GM23338 (cell line): Measurements from ENCODE around the gene G6PD. TPM values are rescaled to one million over a fixed set of nuclear protein-coding genes. Genes with fewer than 3 reads are reported as not detected.
A peak's percentile ranks its signal among the peaks of the same experiment; 100 is the strongest.

Experiments used
- ATAC-seq: fragments of 200-7000 bp; cut with Tn5 transposase; 3 replicates; pipeline ENCODE4 v1.9.1; 2020
- DNase-seq: peaks from one replicate; pipeline ENCODE4 v3.0.0-alpha.2; 2015; ENCODE audit warnings: low spot score
- H2AFZ ChIP-seq: fragments of 200-600 bp; sonication (generic); 2 replicates; pipeline ENCODE4 v1.8.0; 2016; ENCODE audit warnings: antibody characterized with exemption, mild to moderate bottlenecking, moderate library complexity
- H3F3A ChIP-seq: fragments of 200-600 bp; sonication (generic); replicated peaks from 2 replicates; pipeline ENCODE4 v1.8.0; 2017; ENCODE audit warnings: antibody characterized with exemption, mixed run types, low read depth
- H3K27ac ChIP-seq: fragments of 200-600 bp; sonication (generic); 2 replicates; pipeline ENCODE4 v1.6.1; 2016; ENCODE audit warnings: low read depth
- H3K27me3 ChIP-seq: fragments of 200-600 bp; sonication (generic); 2 replicates; pipeline ENCODE4 v1.8.0; 2016; ENCODE audit warnings: mild to moderate bottlenecking, mixed run types, moderate library complexity; ENCODE audit not compliant: insufficient read depth
- H3K36me3 ChIP-seq: fragments of 200-600 bp; sonication (generic); 2 replicates; pipeline ENCODE4 v1.8.0; 2016; ENCODE audit warnings: mild to moderate bottlenecking; ENCODE audit not compliant: insufficient read depth
- H3K4me1 ChIP-seq: fragments of 200-600 bp; sonication (generic); 2 replicates; pipeline ENCODE4 v1.8.0; 2016; ENCODE audit warnings: mild to moderate bottlenecking, moderate library complexity; ENCODE audit not compliant: insufficient read depth
- H3K4me2 ChIP-seq: fragments of 200-600 bp; sonication (generic); 2 replicates; pipeline ENCODE4 v1.7.1; 2017; ENCODE audit warnings: mixed run types
- H3K4me3 ChIP-seq: fragments of 200-600 bp; sonication (generic); 2 replicates; pipeline ENCODE4 v1.6.1; 2016; ENCODE audit warnings: mixed run types
- H3K79me2 ChIP-seq: fragments of 200-600 bp; sonication (generic); replicated peaks from 2 replicates; pipeline ENCODE4 v1.8.0; 2017; ENCODE audit warnings: mild to moderate bottlenecking; ENCODE audit not compliant: insufficient read depth
- H3K9me2 ChIP-seq: fragments of 200-600 bp; sonication (generic); 2 replicates; pipeline ENCODE4 v1.8.0; 2017; ENCODE audit not compliant: insufficient read depth
- H4K20me1 ChIP-seq: fragments of 200-600 bp; sonication (generic); replicated peaks from 2 replicates; pipeline ENCODE4 v1.8.0; 2017; ENCODE audit warnings: mild to moderate bottlenecking; ENCODE audit not compliant: insufficient read depth
- H3K27ac Mint-ChIP-seq: 2 replicates; pipeline ENCODE4 v1.8.0; 2020; ENCODE audit warnings: inconsistent platforms, mild to moderate bottlenecking, moderate library complexity, mixed read lengths
- H3K27me3 Mint-ChIP-seq: 3 replicates; pipeline ENCODE4 v1.8.0; 2022; ENCODE audit warnings: low read depth, mild to moderate bottlenecking, moderate library complexity, mixed read lengths, inconsistent platforms; ENCODE audit not compliant: insufficient read depth, poor library complexity
- H3K36me3 Mint-ChIP-seq: 3 replicates; pipeline ENCODE4 v1.8.0; 2021; ENCODE audit warnings: low read depth, mild to moderate bottlenecking, inconsistent platforms, moderate library complexity, mixed read lengths
- H3K4me1 Mint-ChIP-seq: 3 replicates; pipeline ENCODE4 v1.8.0; 2020; ENCODE audit warnings: mild to moderate bottlenecking, inconsistent platforms, mixed read lengths
- H3K4me3 Mint-ChIP-seq: 3 replicates; pipeline ENCODE4 v1.8.0; 2021; ENCODE audit warnings: moderate library complexity, mild to moderate bottlenecking, inconsistent platforms, mixed read lengths
- H3K9me3 Mint-ChIP-seq: 3 replicates; pipeline ENCODE4 v1.8.0; 2020; ENCODE audit warnings: moderate library complexity, mild to moderate bottlenecking, inconsistent platforms, mixed read lengths
- CREB1 ChIP-seq: fragments of 250-450 bp; sonication (Bioruptor Pico); IDR thresholded peaks from 2 replicates; pipeline ENCODE4 v1.5.0; 2020; ENCODE audit warnings: low read depth, mild to moderate bottlenecking, moderate library complexity
- EZH2 ChIP-seq: fragments of 200-600 bp; sonication (generic); IDR thresholded peaks from one replicate; pipeline ENCODE4 v1.8.0; 2017; ENCODE audit warnings: antibody characterized with exemption, mild to moderate bottlenecking, low read depth; ENCODE audit not compliant: unreplicated experiment
- EZH2phosphoT487 ChIP-seq: fragments of 200-600 bp; sonication (generic); IDR thresholded peaks from one replicate; pipeline ENCODE4 v1.8.1; 2018; ENCODE audit warnings: antibody characterized with exemption; ENCODE audit not compliant: unreplicated experiment
- JUNB ChIP-seq: IDR thresholded peaks from one replicate; pipeline ENCODE4 v1.6.1; 2016; ENCODE audit warnings: antibody characterized with exemption; ENCODE audit not compliant: unreplicated experiment
- NANOG ChIP-seq: IDR thresholded peaks from 2 replicates; pipeline ENCODE4 v1.6.1; 2016; ENCODE audit warnings: antibody characterized with exemption, borderline replicate concordance
- POLR2AphosphoS5 ChIP-seq: IDR thresholded peaks from 2 replicates; pipeline ENCODE4 v1.6.1; 2016; ENCODE audit warnings: antibody characterized with exemption, low read depth
- STAT1 ChIP-seq: IDR thresholded peaks from one replicate; pipeline ENCODE4 v1.6.1; 2016; ENCODE audit warnings: antibody characterized with exemption; ENCODE audit not compliant: unreplicated experiment
- ZNF114 ChIP-seq: fragments of 250-450 bp; sonication (Bioruptor Pico); IDR thresholded peaks from 2 replicates; pipeline ENCODE4 v1.5.0; 2020; ENCODE audit warnings: mild to moderate bottlenecking, moderate library complexity
- ZNF331 ChIP-seq: fragments of 250-450 bp; sonication (Bioruptor Pico); IDR thresholded peaks from 2 replicates; pipeline ENCODE4 v1.5.0; 2020; ENCODE audit warnings: low read depth, mild to moderate bottlenecking, moderate library complexity
- polyA plus RNA-seq: library from polyadenylated mRNA; unstranded; fragments of >200 nt; fragmentation: Nextera tagmentation; extraction: Ambion mirVana; gene quantifications from 2 replicates; pipeline ENCODE4 v1.2.1, GENCODE V29; 2016
- total RNA-seq: library from RNA; depleted of rRNA; stranded (reverse); fragments of >200 nt; shearing (Covaris generic); gene quantifications from 2 replicates; pipeline ENCODE4 v1.2.3, GENCODE V29; 2014
- TF ChIP-seq, protein P1 (sequence below): fragments of 250-450 bp; sonication (Bioruptor Pico); IDR thresholded peaks from 2 replicates; pipeline ENCODE4 v1.5.0; 2020; ENCODE audit warnings: mild to moderate bottlenecking, moderate library complexity
- TF ChIP-seq, protein P2 (sequence below): IDR thresholded peaks from 2 replicates; pipeline ENCODE4 v1.6.1; 2016; ENCODE audit warnings: antibody characterized with exemption
- TF ChIP-seq, protein P3 (sequence below), 2 experiments: fragments of 200-600 bp in 1 of 2; sonication (generic) in 1 of 2; conservative IDR thresholded peaks; 2 replicates each; pipeline versions ENCODE4 v1.5.1 to v1.6.1; 2016 to 2017; ENCODE audit warnings: antibody characterized with exemption in 2 of 2, low read depth in 2 of 2, mild to moderate bottlenecking in 2 of 2, moderate library complexity in 1 of 2
- TF ChIP-seq, protein P4 (sequence below): IDR thresholded peaks from one replicate; pipeline ENCODE4 v1.6.1; 2018; ENCODE audit warnings: antibody characterized with exemption; ENCODE audit not compliant: unreplicated experiment

G6PD gene
- total and polyA plus RNA-seq, 2 experiments from 2014 or later = 14.4 to 66.7 TPM

DNA sequence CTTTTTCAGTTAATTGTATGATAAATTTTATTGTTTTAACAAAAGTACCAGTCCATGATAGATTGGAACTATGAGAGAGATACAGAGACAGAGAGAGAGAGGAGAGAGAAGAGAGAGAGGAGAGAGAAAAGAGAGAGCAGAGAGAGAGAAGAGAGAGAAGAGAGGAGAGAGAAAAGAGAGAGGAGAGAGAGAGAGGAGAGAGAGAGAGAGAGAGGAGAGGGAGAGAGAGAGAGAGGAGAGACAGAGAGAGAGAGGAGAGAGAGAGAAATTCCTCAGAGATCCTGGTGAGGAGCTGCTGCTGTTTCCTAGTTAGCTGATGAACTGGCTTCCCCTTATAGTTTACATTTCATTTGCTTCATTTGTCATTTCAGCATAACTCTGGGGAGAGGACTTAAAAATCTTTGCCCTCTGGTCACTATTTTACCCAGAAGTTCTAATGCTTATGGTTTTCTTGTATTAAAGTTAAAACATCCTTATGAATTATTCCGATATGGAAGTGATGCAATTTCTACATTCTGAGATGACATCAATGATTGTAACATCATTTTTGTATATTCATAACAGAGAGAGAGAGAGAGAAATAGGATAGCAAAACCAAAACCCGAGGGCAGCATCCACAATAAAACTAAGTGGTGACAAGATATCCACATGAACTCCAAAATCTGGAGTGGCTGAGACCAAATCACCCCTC lies 49.1 kb upstream of the G6PD start:
- no peak for DNase-seq
- TF ChIP-seq STAT1 = no peak
- no peak for TF ChIP-seq POLR2AphosphoS5
- TF ChIP-seq, protein P1, sequence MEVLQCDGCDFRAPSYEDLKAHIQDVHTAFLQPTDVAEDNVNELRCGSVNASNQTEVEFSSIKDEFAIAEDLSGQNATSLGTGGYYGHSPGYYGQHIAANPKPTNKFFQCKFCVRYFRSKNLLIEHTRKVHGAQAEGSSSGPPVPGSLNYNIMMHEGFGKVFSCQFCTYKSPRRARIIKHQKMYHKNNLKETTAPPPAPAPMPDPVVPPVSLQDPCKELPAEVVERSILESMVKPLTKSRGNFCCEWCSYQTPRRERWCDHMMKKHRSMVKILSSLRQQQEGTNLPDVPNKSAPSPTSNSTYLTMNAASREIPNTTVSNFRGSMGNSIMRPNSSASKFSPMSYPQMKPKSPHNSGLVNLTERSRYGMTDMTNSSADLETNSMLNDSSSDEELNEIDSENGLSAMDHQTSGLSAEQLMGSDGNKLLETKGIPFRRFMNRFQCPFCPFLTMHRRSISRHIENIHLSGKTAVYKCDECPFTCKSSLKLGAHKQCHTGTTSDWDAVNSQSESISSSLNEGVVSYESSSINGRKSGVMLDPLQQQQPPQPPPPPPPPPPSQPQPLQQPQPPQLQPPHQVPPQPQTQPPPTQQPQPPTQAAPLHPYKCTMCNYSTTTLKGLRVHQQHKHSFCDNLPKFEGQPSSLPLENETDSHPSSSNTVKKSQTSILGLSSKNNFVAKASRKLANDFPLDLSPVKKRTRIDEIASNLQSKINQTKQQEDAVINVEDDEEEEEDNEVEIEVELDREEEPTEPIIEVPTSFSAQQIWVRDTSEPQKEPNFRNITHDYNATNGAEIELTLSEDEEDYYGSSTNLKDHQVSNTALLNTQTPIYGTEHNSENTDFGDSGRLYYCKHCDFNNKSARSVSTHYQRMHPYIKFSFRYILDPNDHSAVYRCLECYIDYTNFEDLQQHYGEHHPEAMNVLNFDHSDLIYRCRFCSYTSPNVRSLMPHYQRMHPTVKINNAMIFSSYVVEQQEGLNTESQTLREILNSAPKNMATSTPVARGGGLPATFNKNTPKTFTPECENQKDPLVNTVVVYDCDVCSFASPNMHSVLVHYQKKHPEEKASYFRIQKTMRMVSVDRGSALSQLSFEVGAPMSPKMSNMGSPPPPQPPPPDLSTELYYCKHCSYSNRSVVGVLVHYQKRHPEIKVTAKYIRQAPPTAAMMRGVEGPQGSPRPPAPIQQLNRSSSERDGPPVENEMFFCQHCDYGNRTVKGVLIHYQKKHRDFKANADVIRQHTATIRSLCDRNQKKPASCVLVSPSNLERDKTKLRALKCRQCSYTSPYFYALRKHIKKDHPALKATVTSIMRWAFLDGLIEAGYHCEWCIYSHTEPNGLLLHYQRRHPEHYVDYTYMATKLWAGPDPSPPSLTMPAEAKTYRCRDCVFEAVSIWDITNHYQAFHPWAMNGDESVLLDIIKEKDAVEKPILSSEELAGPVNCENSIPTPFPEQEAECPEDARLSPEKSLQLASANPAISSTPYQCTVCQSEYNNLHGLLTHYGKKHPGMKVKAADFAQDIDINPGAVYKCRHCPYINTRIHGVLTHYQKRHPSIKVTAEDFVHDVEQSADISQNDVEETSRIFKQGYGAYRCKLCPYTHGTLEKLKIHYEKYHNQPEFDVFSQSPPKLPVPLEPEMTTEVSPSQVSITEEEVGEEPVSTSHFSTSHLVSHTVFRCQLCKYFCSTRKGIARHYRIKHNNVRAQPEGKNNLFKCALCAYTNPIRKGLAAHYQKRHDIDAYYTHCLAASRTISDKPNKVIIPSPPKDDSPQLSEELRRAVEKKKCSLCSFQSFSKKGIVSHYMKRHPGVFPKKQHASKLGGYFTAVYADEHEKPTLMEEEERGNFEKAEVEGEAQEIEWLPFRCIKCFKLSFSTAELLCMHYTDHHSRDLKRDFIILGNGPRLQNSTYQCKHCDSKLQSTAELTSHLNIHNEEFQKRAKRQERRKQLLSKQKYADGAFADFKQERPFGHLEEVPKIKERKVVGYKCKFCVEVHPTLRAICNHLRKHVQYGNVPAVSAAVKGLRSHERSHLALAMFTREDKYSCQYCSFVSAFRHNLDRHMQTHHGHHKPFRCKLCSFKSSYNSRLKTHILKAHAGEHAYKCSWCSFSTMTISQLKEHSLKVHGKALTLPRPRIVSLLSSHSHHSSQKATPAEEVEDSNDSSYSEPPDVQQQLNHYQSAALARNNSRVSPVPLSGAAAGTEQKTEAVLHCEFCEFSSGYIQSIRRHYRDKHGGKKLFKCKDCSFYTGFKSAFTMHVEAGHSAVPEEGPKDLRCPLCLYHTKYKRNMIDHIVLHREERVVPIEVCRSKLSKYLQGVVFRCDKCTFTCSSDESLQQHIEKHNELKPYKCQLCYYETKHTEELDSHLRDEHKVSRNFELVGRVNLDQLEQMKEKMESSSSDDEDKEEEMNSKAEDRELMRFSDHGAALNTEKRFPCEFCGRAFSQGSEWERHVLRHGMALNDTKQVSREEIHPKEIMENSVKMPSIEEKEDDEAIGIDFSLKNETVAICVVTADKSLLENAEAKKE (CRISPR knock-in tag) = no peak
- TF ChIP-seq ZNF331 (CRISPR knock-in tag) = no peak
- TF ChIP-seq EZH2 = no peak
- no peak for TF ChIP-seq NANOG
- TF ChIP-seq EZH2phosphoT487 = no peak
- TF ChIP-seq, protein P2, sequence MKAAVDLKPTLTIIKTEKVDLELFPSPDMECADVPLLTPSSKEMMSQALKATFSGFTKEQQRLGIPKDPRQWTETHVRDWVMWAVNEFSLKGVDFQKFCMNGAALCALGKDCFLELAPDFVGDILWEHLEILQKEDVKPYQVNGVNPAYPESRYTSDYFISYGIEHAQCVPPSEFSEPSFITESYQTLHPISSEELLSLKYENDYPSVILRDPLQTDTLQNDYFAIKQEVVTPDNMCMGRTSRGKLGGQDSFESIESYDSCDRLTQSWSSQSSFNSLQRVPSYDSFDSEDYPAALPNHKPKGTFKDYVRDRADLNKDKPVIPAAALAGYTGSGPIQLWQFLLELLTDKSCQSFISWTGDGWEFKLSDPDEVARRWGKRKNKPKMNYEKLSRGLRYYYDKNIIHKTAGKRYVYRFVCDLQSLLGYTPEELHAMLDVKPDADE = no peak
- TF ChIP-seq, protein P3, sequence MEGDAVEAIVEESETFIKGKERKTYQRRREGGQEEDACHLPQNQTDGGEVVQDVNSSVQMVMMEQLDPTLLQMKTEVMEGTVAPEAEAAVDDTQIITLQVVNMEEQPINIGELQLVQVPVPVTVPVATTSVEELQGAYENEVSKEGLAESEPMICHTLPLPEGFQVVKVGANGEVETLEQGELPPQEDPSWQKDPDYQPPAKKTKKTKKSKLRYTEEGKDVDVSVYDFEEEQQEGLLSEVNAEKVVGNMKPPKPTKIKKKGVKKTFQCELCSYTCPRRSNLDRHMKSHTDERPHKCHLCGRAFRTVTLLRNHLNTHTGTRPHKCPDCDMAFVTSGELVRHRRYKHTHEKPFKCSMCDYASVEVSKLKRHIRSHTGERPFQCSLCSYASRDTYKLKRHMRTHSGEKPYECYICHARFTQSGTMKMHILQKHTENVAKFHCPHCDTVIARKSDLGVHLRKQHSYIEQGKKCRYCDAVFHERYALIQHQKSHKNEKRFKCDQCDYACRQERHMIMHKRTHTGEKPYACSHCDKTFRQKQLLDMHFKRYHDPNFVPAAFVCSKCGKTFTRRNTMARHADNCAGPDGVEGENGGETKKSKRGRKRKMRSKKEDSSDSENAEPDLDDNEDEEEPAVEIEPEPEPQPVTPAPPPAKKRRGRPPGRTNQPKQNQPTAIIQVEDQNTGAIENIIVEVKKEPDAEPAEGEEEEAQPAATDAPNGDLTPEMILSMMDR (conservative IDR thresholded peaks at IDR 0.05; ENCODE audit: low read depth in 2 of 2) = no peak
- TF ChIP-seq, protein P4, sequence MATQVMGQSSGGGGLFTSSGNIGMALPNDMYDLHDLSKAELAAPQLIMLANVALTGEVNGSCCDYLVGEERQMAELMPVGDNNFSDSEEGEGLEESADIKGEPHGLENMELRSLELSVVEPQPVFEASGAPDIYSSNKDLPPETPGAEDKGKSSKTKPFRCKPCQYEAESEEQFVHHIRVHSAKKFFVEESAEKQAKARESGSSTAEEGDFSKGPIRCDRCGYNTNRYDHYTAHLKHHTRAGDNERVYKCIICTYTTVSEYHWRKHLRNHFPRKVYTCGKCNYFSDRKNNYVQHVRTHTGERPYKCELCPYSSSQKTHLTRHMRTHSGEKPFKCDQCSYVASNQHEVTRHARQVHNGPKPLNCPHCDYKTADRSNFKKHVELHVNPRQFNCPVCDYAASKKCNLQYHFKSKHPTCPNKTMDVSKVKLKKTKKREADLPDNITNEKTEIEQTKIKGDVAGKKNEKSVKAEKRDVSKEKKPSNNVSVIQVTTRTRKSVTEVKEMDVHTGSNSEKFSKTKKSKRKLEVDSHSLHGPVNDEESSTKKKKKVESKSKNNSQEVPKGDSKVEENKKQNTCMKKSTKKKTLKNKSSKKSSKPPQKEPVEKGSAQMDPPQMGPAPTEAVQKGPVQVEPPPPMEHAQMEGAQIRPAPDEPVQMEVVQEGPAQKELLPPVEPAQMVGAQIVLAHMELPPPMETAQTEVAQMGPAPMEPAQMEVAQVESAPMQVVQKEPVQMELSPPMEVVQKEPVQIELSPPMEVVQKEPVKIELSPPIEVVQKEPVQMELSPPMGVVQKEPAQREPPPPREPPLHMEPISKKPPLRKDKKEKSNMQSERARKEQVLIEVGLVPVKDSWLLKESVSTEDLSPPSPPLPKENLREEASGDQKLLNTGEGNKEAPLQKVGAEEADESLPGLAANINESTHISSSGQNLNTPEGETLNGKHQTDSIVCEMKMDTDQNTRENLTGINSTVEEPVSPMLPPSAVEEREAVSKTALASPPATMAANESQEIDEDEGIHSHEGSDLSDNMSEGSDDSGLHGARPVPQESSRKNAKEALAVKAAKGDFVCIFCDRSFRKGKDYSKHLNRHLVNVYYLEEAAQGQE = no peak
- TF ChIP-seq CREB1 (CRISPR knock-in tag) = no peak
- TF ChIP-seq JUNB = no peak
- no peak for TF ChIP-seq ZNF114 (CRISPR knock-in tag)
- ATAC-seq = no peak
- H3K27me3 ChIP-seq = no peaks in the 10 kb centered on the region
- peaks cover 23% of the 10 kb centered on the region for H3K4me1 Mint-ChIP-seq
- H3K4me3 ChIP-seq = peak overlapping the region; percentile 7; the same call in 1 of the 2 replicates
- H3F3A ChIP-seq = no peaks in the 10 kb centered on the region
- no peaks in the 10 kb centered on the region for H3K79me2 ChIP-seq
- peaks cover 23% of the 10 kb centered on the region for H3K36me3 Mint-ChIP-seq
- H3K9me3 Mint-ChIP-seq = peaks cover 31% of the 10 kb centered on the region; the same call in 2 of the 3 replicates
- no peak overlapping the region for H2AFZ ChIP-seq
- no peaks in the 10 kb centered on the region for H3K36me3 ChIP-seq
- H3K27me3 Mint-ChIP-seq = peaks cover 4% of the 10 kb centered on the region
- 0 out of 2 replicates have a peak overlapping the region, but pooled peaks have one; percentile 48 for H3K27ac Mint-ChIP-seq
- H3K27ac ChIP-seq = peak overlapping the region; percentile 89
- H4K20me1 ChIP-seq = no peaks in the 10 kb centered on the region
- H3K4me1 ChIP-seq = peaks cover 11% of the 10 kb centered on the region
- H3K4me2 ChIP-seq = peak overlapping the region; percentile 55
- no peaks in the 10 kb centered on the region for H3K9me2 ChIP-seq
- H3K4me3 Mint-ChIP-seq = peak overlapping the region; percentile 19; the same call in 1 of the 3 replicates
